WTC11 (cell line): ENCODE measurements around the gene TMEM234.

Experiments used
- ARID4B ChIP-seq: sonication (generic); formaldehyde crosslinking; IDR thresholded peaks from 2 replicates; pipeline ENCODE4 v1.8.0; 2023; ENCODE audit warnings: missing genetic modification reagents, mild to moderate bottlenecking, borderline replicate concordance
- CTCF ChIP-seq: fragments of 200-600 bp; IDR thresholded peaks from 2 replicates; pipeline ENCODE4 v1.8.0; 2022; ENCODE audit warnings: antibody characterized with exemption
- E2F5 ChIP-seq: sonication (generic); formaldehyde crosslinking; IDR thresholded peaks from 2 replicates; pipeline ENCODE4 v1.8.1; 2022; ENCODE audit warnings: mild to moderate bottlenecking, moderate library complexity, missing genetic modification reagents
- ELF4 ChIP-seq: sonication (generic); formaldehyde crosslinking; IDR thresholded peaks from 2 replicates; pipeline ENCODE4 v1.8.1; 2022; ENCODE audit warnings: low read depth, mild to moderate bottlenecking, moderate library complexity, missing genetic modification reagents
- FOXJ3 ChIP-seq: sonication (generic); formaldehyde crosslinking; IDR thresholded peaks from 2 replicates; pipeline ENCODE4 v1.9.0; 2021; ENCODE audit warnings: missing genetic modification reagents, mild to moderate bottlenecking, borderline replicate concordance
- IRF2 ChIP-seq: sonication (generic); formaldehyde crosslinking; IDR thresholded peaks from 2 replicates; pipeline ENCODE4 v1.8.0; 2022; ENCODE audit warnings: low read depth, missing genetic modification reagents, borderline replicate concordance
- JUN ChIP-seq: sonication (generic); formaldehyde crosslinking; IDR thresholded peaks from 2 replicates; pipeline ENCODE4 v1.8.0; 2023; ENCODE audit warnings: mild to moderate bottlenecking, missing genetic modification reagents
- MAX ChIP-seq: sonication (generic); formaldehyde crosslinking; IDR thresholded peaks from 2 replicates; pipeline ENCODE4 v1.8.0; 2022; ENCODE audit warnings: mild to moderate bottlenecking, missing genetic modification reagents
- NFYB ChIP-seq: sonication (generic); formaldehyde crosslinking; conservative IDR thresholded peaks from 2 replicates; pipeline ENCODE4 v1.8.0; 2022; ENCODE audit warnings: low read depth, missing genetic modification reagents
- NR3C1 ChIP-seq: sonication (generic); formaldehyde crosslinking; conservative IDR thresholded peaks from 2 replicates; pipeline ENCODE4 v1.8.1; 2023; ENCODE audit warnings: low read depth, mild to moderate bottlenecking, missing genetic modification reagents
- SP1 ChIP-seq: sonication (generic); formaldehyde crosslinking; conservative IDR thresholded peaks from 2 replicates; pipeline ENCODE4 v1.8.1; 2022; ENCODE audit warnings: missing genetic modification reagents
- USF2 ChIP-seq: sonication (generic); formaldehyde crosslinking; IDR thresholded peaks from 2 replicates; pipeline ENCODE4 v1.8.1; 2023; ENCODE audit warnings: mild to moderate bottlenecking, missing genetic modification reagents, moderate library complexity
- ZBTB43 ChIP-seq: sonication (generic); formaldehyde crosslinking; IDR thresholded peaks from 2 replicates; pipeline ENCODE4 v1.8.1; 2023; ENCODE audit warnings: mild to moderate bottlenecking, missing genetic modification reagents
- ZNF423 ChIP-seq: fragments of 250-450 bp; sonication (Bioruptor Pico); IDR thresholded peaks from 2 replicates; pipeline ENCODE4 v2.1.2; 2022; ENCODE audit warnings: mild to moderate bottlenecking, moderate library complexity

- TF ChIP-seq USF2 (CRISPR knock-in tag) (no peak), MAX (no peak), ZNF423 (no peak), ZBTB43 (CRISPR knock-in tag) (no peak), CTCF (no peak), IRF2 (CRISPR knock-in tag) (no peak), ARID4B (CRISPR knock-in tag) (no peak), JUN (CRISPR knock-in tag) (no peak), NFYB (CRISPR knock-in tag) (no peak), FOXJ3 (CRISPR knock-in tag) (no peak), E2F5 (CRISPR knock-in tag) (no peak), ELF4 (no peak), NR3C1 (CRISPR knock-in tag) (no peak), SP1 (CRISPR knock-in tag) (no peak)
Observed at GRCh38 chr1:32234792-32235191, 12.6 kb upstream of the TMEM234 start.
